ENCODE measurements around the gene CMC2.

CMC2 gene

DNA sequence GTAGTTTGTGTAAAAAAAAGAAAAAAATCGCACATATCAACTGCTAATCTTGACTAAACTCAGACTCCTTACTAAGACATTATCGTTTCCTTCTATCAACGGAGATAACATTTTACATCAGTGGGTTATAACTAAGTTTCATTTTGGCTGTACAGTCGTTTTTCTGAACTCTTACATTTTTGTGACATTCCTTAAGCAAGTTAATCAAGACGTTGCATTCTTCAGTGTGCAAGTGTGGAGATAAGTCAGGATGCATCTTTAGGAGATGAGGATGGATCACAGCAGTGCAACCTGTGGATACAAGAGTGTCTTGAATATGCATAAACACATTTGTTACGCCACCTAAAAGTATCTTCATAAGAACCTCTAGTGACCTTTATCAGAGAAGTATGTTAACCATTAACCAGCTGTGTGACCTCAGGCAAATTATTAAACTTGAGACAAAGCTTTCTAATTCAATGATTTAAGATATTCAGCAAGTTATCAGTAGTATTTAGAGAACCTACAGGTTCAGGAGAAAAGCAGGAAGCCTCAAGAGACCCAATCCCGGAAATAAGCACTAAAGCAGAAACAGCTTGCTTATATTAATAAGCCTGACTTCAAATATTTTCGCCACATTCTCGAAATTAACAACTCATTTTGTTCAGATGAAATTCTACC, 9.4 kb downstream of the CMC2 start (continued):
- no peak for TF ChIP-seq ZBTB20 (tag by site-specific recombination; IDR thresholded peaks at IDR 0.05)

DNA sequence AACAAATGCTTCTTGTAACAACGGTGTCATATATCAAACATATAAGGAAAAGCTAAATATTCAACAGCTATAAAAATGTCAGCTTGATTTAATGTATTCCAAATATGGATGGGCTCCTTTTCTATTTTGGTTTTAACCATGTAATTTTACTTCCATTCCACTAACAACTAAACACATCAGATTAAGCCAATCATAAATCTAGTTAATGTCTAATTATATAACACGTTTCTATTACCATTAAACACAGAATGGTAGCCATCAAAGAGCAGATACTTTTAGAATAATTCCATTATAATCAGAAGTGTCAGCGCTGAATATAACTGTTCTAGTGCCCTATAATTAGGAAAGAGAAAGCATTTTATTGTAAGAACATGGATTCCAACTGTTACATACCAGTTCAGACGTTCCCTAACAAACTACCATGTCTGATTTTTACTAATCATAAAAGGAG, 10.0 kb downstream of the CMC2 start:
- no peak overlapping the region for H3K4me3 ChIP-seq (ENCODE audit: low read depth, low read length)
- ChIA-PET POLR2A (no interaction called here), CTCF (interaction anchor here (0.7 to 1.4 kb wide), 3 partner anchors 9 to 39 kb away, joined by 3 read pairs; no protein-coding TSS in a partner anchor)
- H3K4me1 ChIP-seq (ENCODE audit: control insufficient read depth, insufficient read depth, low read length) = peaks cover 6% of the 10 kb centered on the region
- H3K36me3 ChIP-seq (ENCODE audit: control insufficient read depth in 2 of 2, insufficient read depth in 1 of 2, low read length in 2 of 2) = no peaks in the 10 kb centered on the region; a peak in 1 of 3 replicates
- no peak overlapping the region for H3K27ac ChIP-seq (ENCODE audit: extremely low read depth, low read depth, low read length)
- no peaks in the 10 kb centered on the region for H3K9me3 ChIP-seq (ENCODE audit: control insufficient read depth, insufficient read depth, low read depth, low read length)
- TF ChIP-seq SCRT2 (tag by site-specific recombination; IDR thresholded peaks at IDR 0.05) (peak; percentile 74), BCL11B (tag by site-specific recombination; IDR thresholded peaks at IDR 0.05; ENCODE audit: low read depth) (no peak), ZBTB21 (tag by site-specific recombination; IDR thresholded peaks at IDR 0.05) (no peak), PRDM4 (tag by site-specific recombination; IDR thresholded peaks at IDR 0.05) (peak; percentile 56), ZNF585B (tag by site-specific recombination; IDR thresholded peaks at IDR 0.05) (no peak), GLIS2 (tag by site-specific recombination; IDR thresholded peaks at IDR 0.05) (no peak), ZNF391 (tag by site-specific recombination; IDR thresholded peaks at IDR 0.05; ENCODE audit: borderline replicate concordance, low read depth) (no peak), ZNF302 (tag by site-specific recombination; IDR thresholded peaks at IDR 0.05; ENCODE audit: low read depth) (no peak), ZBTB17 (tag by site-specific recombination; IDR thresholded peaks at IDR 0.05) (no peak), FEZF1 (tag by site-specific recombination; IDR thresholded peaks at IDR 0.05) (peak; percentile 91), ZNF354C (tag by site-specific recombination; IDR thresholded peaks at IDR 0.05; ENCODE audit: borderline replicate concordance, low read depth) (no peak), ZNF555 (tag by site-specific recombination; conservative IDR thresholded peaks at IDR 0.05) (no peak), ELK4 (IDR thresholded peaks at IDR 0.05; ENCODE audit: borderline replicate concordance, low read depth, low read length) (no peak), YY2 (tag by site-specific recombination; IDR thresholded peaks at IDR 0.05) (no peak), GLIS1 (tag by site-specific recombination; IDR thresholded peaks at IDR 0.05) (no peak), ZNF843 (tag by site-specific recombination; IDR thresholded peaks at IDR 0.05) (peak; percentile 96), EGR2 (tag by site-specific recombination; IDR thresholded peaks at IDR 0.05; ENCODE audit: low read depth) (no peak), ZNF623 (tag by site-specific recombination; IDR thresholded peaks at IDR 0.05) (no peak), INSM2 (tag by site-specific recombination; IDR thresholded peaks at IDR 0.05) (peak; percentile 34; the same call in 1 of the 2 replicates), ZNF776 (tag by site-specific recombination; IDR thresholded peaks at IDR 0.05; ENCODE audit: borderline replicate concordance) (no peak), ZNF112 (tag by site-specific recombination; IDR thresholded peaks at IDR 0.05) (no peak), ZNF701 (tag by site-specific recombination; IDR thresholded peaks at IDR 0.05) (no peak), ZNF792 (tag by site-specific recombination; IDR thresholded peaks at IDR 0.05) (no peak)
- TF ChIP-seq, protein P1, sequence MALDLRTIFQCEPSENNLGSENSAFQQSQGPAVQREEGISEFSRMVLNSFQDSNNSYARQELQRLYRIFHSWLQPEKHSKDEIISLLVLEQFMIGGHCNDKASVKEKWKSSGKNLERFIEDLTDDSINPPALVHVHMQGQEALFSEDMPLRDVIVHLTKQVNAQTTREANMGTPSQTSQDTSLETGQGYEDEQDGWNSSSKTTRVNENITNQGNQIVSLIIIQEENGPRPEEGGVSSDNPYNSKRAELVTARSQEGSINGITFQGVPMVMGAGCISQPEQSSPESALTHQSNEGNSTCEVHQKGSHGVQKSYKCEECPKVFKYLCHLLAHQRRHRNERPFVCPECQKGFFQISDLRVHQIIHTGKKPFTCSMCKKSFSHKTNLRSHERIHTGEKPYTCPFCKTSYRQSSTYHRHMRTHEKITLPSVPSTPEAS (tag by site-specific recombination; IDR thresholded peaks at IDR 0.05) = 0 out of 2 replicates have a peak, but pooled peaks have one; percentile 14
- TF ChIP-seq, protein P2, sequence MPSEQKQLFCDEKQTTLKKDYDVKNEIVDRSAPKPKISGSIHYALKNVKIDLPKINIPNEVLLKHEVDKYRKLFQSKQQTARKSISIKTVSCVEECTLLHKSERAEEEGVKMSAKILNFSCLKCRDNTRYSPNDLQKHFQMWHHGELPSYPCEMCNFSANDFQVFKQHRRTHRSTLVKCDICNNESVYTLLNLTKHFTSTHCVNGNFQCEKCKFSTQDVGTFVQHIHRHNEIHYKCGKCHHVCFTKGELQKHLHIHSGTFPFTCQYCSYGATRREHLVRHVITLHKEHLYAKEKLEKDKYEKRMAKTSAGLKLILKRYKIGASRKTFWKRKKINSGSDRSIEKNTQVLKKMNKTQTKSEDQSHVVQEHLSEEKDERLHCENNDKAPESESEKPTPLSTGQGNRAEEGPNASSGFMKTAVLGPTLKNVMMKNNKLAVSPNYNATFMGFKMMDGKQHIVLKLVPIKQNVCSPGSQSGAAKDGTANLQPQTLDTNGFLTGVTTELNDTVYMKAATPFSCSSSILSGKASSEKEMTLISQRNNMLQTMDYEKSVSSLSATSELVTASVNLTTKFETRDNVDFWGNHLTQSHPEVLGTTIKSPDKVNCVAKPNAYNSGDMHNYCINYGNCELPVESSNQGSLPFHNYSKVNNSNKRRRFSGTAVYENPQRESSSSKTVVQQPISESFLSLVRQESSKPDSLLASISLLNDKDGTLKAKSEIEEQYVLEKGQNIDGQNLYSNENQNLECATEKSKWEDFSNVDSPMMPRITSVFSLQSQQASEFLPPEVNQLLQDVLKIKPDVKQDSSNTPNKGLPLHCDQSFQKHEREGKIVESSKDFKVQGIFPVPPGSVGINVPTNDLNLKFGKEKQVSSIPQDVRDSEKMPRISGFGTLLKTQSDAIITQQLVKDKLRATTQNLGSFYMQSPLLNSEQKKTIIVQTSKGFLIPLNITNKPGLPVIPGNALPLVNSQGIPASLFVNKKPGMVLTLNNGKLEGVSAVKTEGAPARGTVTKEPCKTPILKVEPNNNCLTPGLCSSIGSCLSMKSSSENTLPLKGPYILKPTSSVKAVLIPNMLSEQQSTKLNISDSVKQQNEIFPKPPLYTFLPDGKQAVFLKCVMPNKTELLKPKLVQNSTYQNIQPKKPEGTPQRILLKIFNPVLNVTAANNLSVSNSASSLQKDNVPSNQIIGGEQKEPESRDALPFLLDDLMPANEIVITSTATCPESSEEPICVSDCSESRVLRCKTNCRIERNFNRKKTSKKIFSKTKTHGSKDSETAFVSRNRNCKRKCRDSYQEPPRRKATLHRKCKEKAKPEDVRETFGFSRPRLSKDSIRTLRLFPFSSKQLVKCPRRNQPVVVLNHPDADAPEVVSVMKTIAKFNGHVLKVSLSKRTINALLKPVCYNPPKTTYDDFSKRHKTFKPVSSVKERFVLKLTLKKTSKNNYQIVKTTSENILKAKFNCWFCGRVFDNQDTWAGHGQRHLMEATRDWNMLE (tag by site-specific recombination; conservative IDR thresholded peaks at IDR 0.05; ENCODE audit: low read depth) = no peak
